Stimulated activated naive CD8-positive, alpha-beta T cell treated with anti-CD3 and anti-CD28 coated beads, Interleukin-15, amount 100 ng/mL, for 72 hours (primary cell): ENCODE results near the gene GFRA4.

Experiments
- ATAC-seq: fragments of 150-1000 bp; cut with Tn5 transposase; 2 replicates; pipeline ENCODE4 v1.10.0; 2021; ENCODE audit warnings: mild to moderate bottlenecking, moderate library complexity
- DNase-seq, 2 donors: peaks; one replicate each; pipeline ENCODE4 v3.0.0; 2021 to 2022
- H3K27ac Mint-ChIP-seq, 2 donors: one replicate each; pipeline ENCODE4 v1.8.0; 2022; ENCODE audit warnings: mild to moderate bottlenecking in 2 of 2, mixed read lengths in 2 of 2, moderate library complexity in 2 of 2
- H3K27me3 Mint-ChIP-seq: one replicate; pipeline ENCODE4 v1.8.0; 2022; ENCODE audit warnings: mixed read lengths
- H3K4me1 Mint-ChIP-seq: one replicate; pipeline ENCODE4 v1.8.0; 2022; ENCODE audit warnings: mild to moderate bottlenecking, mixed read lengths
- H3K4me3 Mint-ChIP-seq, 2 donors: one replicate each; pipeline ENCODE4 v1.8.0; 2022; ENCODE audit warnings: mild to moderate bottlenecking in 2 of 2, mixed read lengths in 2 of 2, moderate library complexity in 1 of 2
- H3K9me3 Mint-ChIP-seq, 2 donors: one replicate each; pipeline ENCODE4 v1.8.0; 2022; ENCODE audit warnings: mixed read lengths in 2 of 2

The GFRA4 gene

GRCh38 chr20:3681931-3682781, 19.0 kb upstream of the GFRA4 start, which contains the start of gene ADAM33:
Gene ADAM33 (minus strand): TSS chr20:3682010. CDS start chr20:3682004, 6 bp downstream.
- Mint-ChIP-seq H3K4me3 (peak within 1 kb of the TSS in 1 of 2 donors; percentile 42), H3K27ac (no peak within 1 kb of the TSS), H3K9me3 (no peaks in the 10 kb centered on the region), H3K4me1 (peaks cover 8% of the 10 kb centered on the region), H3K27me3 (peaks cover 95% of the 10 kb centered on the region)
- ATAC-seq (peak; percentile 5), DNase-seq (no peak)

- peak overlapping the region in 1 of 2 donors; percentile 42 for H3K4me3 Mint-ChIP-seq
Measured at GRCh38 chr20:3681352-3681930, 18.2 kb upstream of the GFRA4 start.

GRCh38 chr20:3680701-3681351, 17.6 kb upstream of the GFRA4 start:
- peak; percentile 46 for ATAC-seq
- Mint-ChIP-seq H3K27ac (no peak overlapping the region), H3K27me3 (peaks cover 95% of the 10 kb centered on the region), H3K9me3 (no peaks in the 10 kb centered on the region), H3K4me3 (peak overlapping the region in 1 of 2 donors; percentile 42), H3K4me1 (peaks cover 13% of the 10 kb centered on the region)
- DNase-seq: no peak

More at GRCh38 chr20:3681352-3681930, 18.2 kb upstream of the GFRA4 start:
- Mint-ChIP-seq H3K27ac (no peak overlapping the region), H3K4me1 (peaks cover 13% of the 10 kb centered on the region), H3K27me3 (peaks cover 95% of the 10 kb centered on the region), H3K9me3 (no peaks in the 10 kb centered on the region)
- ATAC-seq (peak; percentile 35), DNase-seq (no peak)

GRCh38 chr20:3679749-3680700, 16.8 kb upstream of the GFRA4 start:
- Mint-ChIP-seq H3K4me3 (no peak overlapping the region), H3K4me1 (peaks cover 13% of the 10 kb centered on the region), H3K27ac (no peak overlapping the region), H3K9me3 (no peaks in the 10 kb centered on the region), H3K27me3 (peaks cover 95% of the 10 kb centered on the region)
- ATAC-seq (no peak), DNase-seq (no peak)

GRCh38 chr20:3678856-3679720, 15.9 kb upstream of the GFRA4 start:
- peaks cover 13% of the 10 kb centered on the region for H3K4me1 Mint-ChIP-seq
- H3K9me3 Mint-ChIP-seq: no peaks in the 10 kb centered on the region
- peaks cover 96% of the 10 kb centered on the region for H3K27me3 Mint-ChIP-seq
- no peak overlapping the region for H3K4me3 Mint-ChIP-seq
- no peak overlapping the region for H3K27ac Mint-ChIP-seq
- DNase-seq: no peak
- no peak for ATAC-seq

- H3K9me3 Mint-ChIP-seq: no peaks in the 10 kb centered on the region
- peaks cover 13% of the 10 kb centered on the region for H3K4me1 Mint-ChIP-seq
- peaks cover 97% of the 10 kb centered on the region for H3K27me3 Mint-ChIP-seq
- H3K27ac Mint-ChIP-seq: no peak overlapping the region
- H3K4me3 Mint-ChIP-seq: no peak overlapping the region
- ATAC-seq: no peak
- DNase-seq: no peak
Measured at GRCh38 chr20:3678198-3678597, 15.0 kb upstream of the GFRA4 start.

GRCh38 chr20:3677733-3678132, 14.5 kb upstream of the GFRA4 start:
- H3K9me3 Mint-ChIP-seq: no peaks in the 10 kb centered on the region
- peaks cover 17% of the 10 kb centered on the region for H3K4me1 Mint-ChIP-seq
- ATAC-seq (no peak), DNase-seq (no peak)
- H3K27me3 Mint-ChIP-seq: peaks cover 97% of the 10 kb centered on the region
- no peak overlapping the region for H3K4me3 Mint-ChIP-seq
- no peak overlapping the region for H3K27ac Mint-ChIP-seq

- ATAC-seq (no peak), DNase-seq (no peak)
- H3K27ac Mint-ChIP-seq: no peak overlapping the region
- H3K4me1 Mint-ChIP-seq: peaks cover 18% of the 10 kb centered on the region
- peaks cover 99% of the 10 kb centered on the region for H3K27me3 Mint-ChIP-seq
- no peaks in the 10 kb centered on the region for H3K9me3 Mint-ChIP-seq
- H3K4me3 Mint-ChIP-seq: no peak overlapping the region
Measured at GRCh38 chr20:3674995-3675900, 12.0 kb upstream of the GFRA4 start.

- Mint-ChIP-seq H3K27ac (no peak overlapping the region), H3K9me3 (no peaks in the 10 kb centered on the region), H3K27me3 (peaks cover 99% of the 10 kb centered on the region), H3K4me1 (peaks cover 18% of the 10 kb centered on the region), H3K4me3 (no peak overlapping the region)
- DNase-seq: no peak
- ATAC-seq: no peak
Measured at GRCh38 chr20:3674447-3674846, 11.2 kb upstream of the GFRA4 start.

- Mint-ChIP-seq H3K4me3 (peak overlapping the region in 1 of 2 donors; percentile 26), H3K27ac (no peak overlapping the region), H3K9me3 (no peaks in the 10 kb centered on the region), H3K27me3 (peaks cover 99% of the 10 kb centered on the region), H3K4me1 (peaks cover 18% of the 10 kb centered on the region)
- DNase-seq: no peak
- no peak for ATAC-seq
Measured at GRCh38 chr20:3673221-3674070, 10.2 kb upstream of the GFRA4 start.

- Mint-ChIP-seq H3K27ac (no peak overlapping the region), H3K27me3 (peaks cover 99% of the 10 kb centered on the region), H3K4me3 (peak overlapping the region; percentile 35 to 58), H3K4me1 (peaks cover 18% of the 10 kb centered on the region), H3K9me3 (no peaks in the 10 kb centered on the region)
- DNase-seq (peak in 1 of 2 donors; percentile 31), ATAC-seq (peak; percentile 29)
Measured at GRCh38 chr20:3672547-3673171, 9.5 kb upstream of the GFRA4 start.

GRCh38 chr20:3671986-3672546, 8.9 kb upstream of the GFRA4 start:
- Mint-ChIP-seq H3K27ac (no peak overlapping the region), H3K4me3 (peak overlapping the region; percentile 35 to 58), H3K4me1 (peaks cover 24% of the 10 kb centered on the region), H3K27me3 (peaks cover 98% of the 10 kb centered on the region), H3K9me3 (no peaks in the 10 kb centered on the region)
- DNase-seq (no peak), ATAC-seq (no peak)
